ENCODE data around the gene ALDH6A1. TPM values are rescaled to one million over a fixed set of nuclear protein-coding genes. Genes with fewer than 3 reads are reported as not detected.

ALDH6A1 gene
- total and polyA plus RNA-seq, 2 donors (not counting 1 experiment from before 2014, with no cell fraction given): 2.8 to 16.7 TPM

GRCh38 chr14:74105381-74105780 lies 21.1 kb upstream of the ALDH6A1 start:
- Mint-ChIP-seq H3K27ac (no peak overlapping the region), H3K9me3 (ENCODE audit: insufficient read depth) (no peaks in the 10 kb centered on the region), H3K4me3 (no peak overlapping the region), H3K4me1 (no peaks in the 10 kb centered on the region), H3K27me3 (no peaks in the 10 kb centered on the region)
- intact Hi-C loops (cut with micrococcal nuclease): no loop called here
- Histone ChIP-seq H3K27ac (ENCODE audit: low read length in 2 of 2) (no peak overlapping the region), H3K4me3 (ENCODE audit: control extremely low read depth in 1 of 5, extremely low read depth in 1 of 5, insufficient read depth in 1 of 5, low read depth in 2 of 5, low read length in 4 of 5) (no peak overlapping the region), H3K36me3 (replicated peaks in 1 of 2; ENCODE audit: control extremely low read depth in 1 of 2, control insufficient read depth in 1 of 2, extremely low read depth in 1 of 2, insufficient read depth in 2 of 2, low read length in 1 of 2) (peaks cover 1 to 19% of the 10 kb centered on the region in 2 experiments), H3K79me2 (ENCODE audit: control insufficient read depth, insufficient read depth, low read length) (no peaks in the 10 kb centered on the region), H3K4me2 (replicated peaks; ENCODE audit: low read depth, low read length, poor library complexity, severe bottlenecking) (no peak overlapping the region), H3K9ac (ENCODE audit: low read length) (no peak overlapping the region), H3K9me3 (ENCODE audit: control extremely low read depth in 1 of 3, control insufficient read depth in 2 of 3, insufficient read depth in 1 of 3, low read length in 2 of 3) (no peaks in the 10 kb centered on the region), H3K27me3 (replicated peaks in 1 of 4; ENCODE audit: control extremely low read depth in 1 of 4, control insufficient read depth in 3 of 4, insufficient read depth in 4 of 4, low read length in 3 of 4) (no peaks in the 10 kb centered on the region), H2AFZ (ENCODE audit: insufficient read depth, low read depth, low read length, poor library complexity, severe bottlenecking) (no peak overlapping the region), H4K20me1 (ENCODE audit: control insufficient read depth, insufficient read depth, low read length, poor library complexity, severe bottlenecking) (no peaks in the 10 kb centered on the region), H3K4me1 (ENCODE audit: control insufficient read depth in 2 of 2, insufficient read depth in 2 of 2, low read length in 2 of 2) (no peaks in the 10 kb centered on the region)
- no CpG with 5 or more reads among the region's 2 CpGs for WGBS (ENCODE audit: insufficient coverage)
- TF ChIP-seq EZH2 (IDR thresholded peaks at IDR 0.05; ENCODE audit: borderline replicate concordance, insufficient read depth, low read depth, low read length, poor library complexity, severe bottlenecking) (no peak), CTCF (IDR thresholded peaks at IDR 0.05) (no peak)
- ATAC-seq (ENCODE audit: low read depth): no peak
- ChIA-PET POLR2A (no interaction called here), CTCF (interaction anchor here (0.7 kb wide), 1 partner anchor 29 kb away, joined by 4 read pairs; no protein-coding TSS in a partner anchor)
- DNase-seq: no peak

- no peak overlapping the region for H3K4me3 Mint-ChIP-seq
- Histone ChIP-seq H3K9ac (ENCODE audit: low read length) (no peak overlapping the region), H2AFZ (ENCODE audit: insufficient read depth, low read depth, low read length, poor library complexity, severe bottlenecking) (no peak overlapping the region), H3K4me3 (ENCODE audit: control extremely low read depth in 1 of 5, extremely low read depth in 1 of 5, insufficient read depth in 1 of 5, low read depth in 2 of 5, low read length in 4 of 5) (no peak overlapping the region), H4K20me1 (ENCODE audit: control insufficient read depth, insufficient read depth, low read length, poor library complexity, severe bottlenecking) (no peaks in the 10 kb centered on the region), H3K4me2 (replicated peaks; ENCODE audit: low read depth, low read length, poor library complexity, severe bottlenecking) (no peak overlapping the region), H3K4me1 (ENCODE audit: control insufficient read depth in 2 of 2, insufficient read depth in 2 of 2, low read length in 2 of 2) (peaks cover 14 to 15% of the 10 kb centered on the region in 2 donors), H3K27ac (ENCODE audit: low read length in 2 of 2) (no peak overlapping the region), H3K27me3 (replicated peaks in 1 of 4; ENCODE audit: control extremely low read depth in 1 of 4, control insufficient read depth in 3 of 4, insufficient read depth in 4 of 4, low read length in 3 of 4) (no peaks in the 10 kb centered on the region), H3K36me3 (replicated peaks in 1 of 2; ENCODE audit: control extremely low read depth in 1 of 2, control insufficient read depth in 1 of 2, extremely low read depth in 1 of 2, insufficient read depth in 2 of 2, low read length in 1 of 2) (peaks cover 2 to 11% of the 10 kb centered on the region in 2 experiments), H3K9me3 (ENCODE audit: control extremely low read depth in 1 of 3, control insufficient read depth in 2 of 3, insufficient read depth in 1 of 3, low read length in 2 of 3) (no peaks in the 10 kb centered on the region), H3K79me2 (ENCODE audit: control insufficient read depth, insufficient read depth, low read length) (peaks cover 45% of the 10 kb centered on the region)
- H3K27ac Mint-ChIP-seq: no peak overlapping the region
- H3K27me3 Mint-ChIP-seq: no peaks in the 10 kb centered on the region
- intact Hi-C loops (cut with micrococcal nuclease): loop anchor here (5.0 kb wide), 1 partner anchor 237 kb away; the partner anchor contains the start of gene PTGR2
- POLR2A ChIA-PET: no interaction called here
- peaks cover 21% of the 10 kb centered on the region for H3K4me1 Mint-ChIP-seq
- TF ChIP-seq EZH2 (IDR thresholded peaks at IDR 0.05; ENCODE audit: borderline replicate concordance, insufficient read depth, low read depth, low read length, poor library complexity, severe bottlenecking): no peak
- no peak for TF ChIP-seq CTCF (IDR thresholded peaks at IDR 0.05)
- no peak for ATAC-seq (ENCODE audit: low read depth)
- CTCF ChIA-PET: no interaction called here
- 93% methylated on average over 3 of the region's 8 CpGs for WGBS (ENCODE audit: insufficient coverage)
- DNase-seq: no peak
- no peaks in the 10 kb centered on the region for H3K9me3 Mint-ChIP-seq (ENCODE audit: insufficient read depth)
Observed at GRCh38 chr14:74089251-74090020, 5.2 kb upstream of the ALDH6A1 start.

Data from B cell (primary cell).